UCSD-AML1 (cell line): ENCODE results near the gene PRAC1.

Source experiments
- DNase-seq: peaks from one replicate; lab custom pipeline; 2025; ENCODE audit not compliant: unreplicated experiment; lab: John Stamatoyannopoulos, UW

Gene PRAC1

GRCh38 chr17:48715496-48716399, 6.6 kb downstream of the PRAC1 start:
- DNase-seq: no peak

DNA sequence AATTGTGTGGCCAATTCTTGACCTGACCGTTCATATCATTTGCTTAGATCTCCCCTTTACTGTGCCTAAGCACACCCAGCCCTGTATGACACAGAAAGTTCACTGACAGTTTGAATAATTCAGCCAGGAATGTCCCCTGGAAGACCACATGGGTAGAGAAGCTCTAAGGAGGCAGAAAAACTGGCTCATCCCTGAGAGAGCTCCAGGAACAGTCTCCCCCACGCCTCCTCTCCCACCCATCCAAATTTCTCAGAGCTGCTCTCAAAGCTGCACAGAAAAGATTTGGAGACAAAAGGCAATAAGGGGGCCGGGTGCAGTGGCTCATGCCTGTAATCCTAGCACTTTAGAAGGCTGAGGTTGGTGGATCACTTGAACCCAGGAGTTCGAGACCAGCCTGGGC, 11.2 kb downstream of the PRAC1 start:
- no peak for DNase-seq

DNA sequence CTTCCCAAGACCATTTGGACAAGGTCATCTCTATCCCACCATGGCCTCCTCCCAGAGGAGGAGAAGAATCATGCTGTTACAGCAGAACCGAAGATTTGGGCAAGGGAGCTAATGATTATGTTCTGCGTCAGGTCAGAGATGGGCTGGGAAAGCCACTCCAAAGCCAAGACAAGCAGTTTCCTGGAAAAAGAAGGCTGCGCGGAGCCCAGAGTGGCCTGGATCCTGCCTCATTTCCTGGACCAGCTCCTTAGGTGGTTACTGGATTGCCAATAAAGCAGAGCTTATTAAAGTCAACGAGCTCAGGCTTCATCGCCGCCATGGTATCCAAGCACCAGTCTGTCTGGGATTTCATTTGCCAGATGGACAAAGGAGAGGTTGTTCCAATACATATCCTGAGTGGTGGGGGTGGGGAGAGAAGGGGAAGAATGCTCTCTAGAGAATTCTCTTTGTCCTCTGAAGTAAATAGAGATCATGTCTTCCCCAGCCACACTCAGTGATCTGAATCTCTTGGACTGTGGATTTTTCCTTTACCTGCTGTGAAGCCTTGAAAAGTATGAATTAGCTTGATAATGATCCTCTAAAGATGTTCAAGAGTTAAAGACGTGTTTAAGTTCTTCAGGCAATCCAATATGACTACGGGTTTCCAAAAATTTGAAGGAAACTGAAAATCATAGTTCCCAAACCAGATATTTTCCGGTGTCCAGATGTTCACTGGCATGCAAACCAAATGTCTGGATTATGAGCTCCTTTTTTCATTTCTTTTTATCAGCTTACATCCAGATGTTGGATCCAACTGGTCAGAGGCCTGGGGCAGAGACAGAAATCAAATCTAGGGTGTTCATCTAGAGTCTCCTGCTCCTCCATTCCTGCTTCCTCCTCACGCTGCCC, 17.7 kb downstream of the PRAC1 start:
- no peak for DNase-seq

- DNase-seq: no peak
Observed at GRCh38 chr17:48701864-48702532, 20.3 kb downstream of the PRAC1 start.

DNA sequence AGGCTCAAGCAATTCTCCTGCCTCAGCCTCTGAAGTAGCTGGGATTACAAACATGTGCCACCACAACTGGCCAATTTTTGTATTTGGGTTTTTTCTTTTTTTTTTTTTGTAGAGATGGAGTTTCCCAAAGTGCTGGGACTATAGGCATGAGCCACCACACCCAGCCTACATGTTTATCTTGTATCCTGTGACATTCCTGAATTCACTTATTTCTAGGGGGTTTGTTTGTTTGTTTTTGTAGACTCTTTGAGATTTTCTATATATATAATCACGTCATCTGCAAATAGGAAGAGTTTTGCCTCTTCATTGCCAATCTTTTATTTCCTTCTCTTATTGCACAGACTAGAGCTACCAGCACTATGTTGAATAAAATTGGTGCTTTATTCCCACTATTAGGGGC, 29.1 kb downstream of the PRAC1 start:
- no peak for DNase-seq

DNA sequence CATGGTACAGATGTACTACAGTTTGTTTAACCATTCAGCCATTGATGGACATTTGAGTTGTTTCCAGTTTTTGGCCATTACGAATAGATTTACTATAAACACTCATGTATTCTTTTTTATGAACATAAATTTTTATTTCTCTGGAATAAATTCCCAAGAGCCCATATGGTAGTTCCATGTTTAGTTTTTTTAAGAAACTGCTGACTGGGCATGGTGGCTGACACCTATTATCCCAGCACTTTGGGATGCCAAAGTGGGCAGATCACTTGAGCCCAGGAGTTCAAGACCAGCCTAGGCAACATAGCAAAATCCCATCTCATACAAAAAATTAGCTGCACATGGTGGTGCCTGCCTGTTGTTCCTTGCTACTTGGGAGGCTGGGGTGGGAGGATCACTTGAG, 30.3 kb downstream of the PRAC1 start:
- no peak for DNase-seq

GRCh38 chr17:48690655-48691054, 31.7 kb downstream of the PRAC1 start:
- DNase-seq: no peak

GRCh38 chr17:48681609-48682008, 40.7 kb downstream of the PRAC1 start:
- no peak for DNase-seq

- DNase-seq: no peak
Observed at GRCh38 chr17:48679385-48680096, 42.8 kb downstream of the PRAC1 start.

GRCh38 chr17:48678141-48678971, 44.0 kb downstream of the PRAC1 start:
- DNase-seq: peak; percentile 70

DNA sequence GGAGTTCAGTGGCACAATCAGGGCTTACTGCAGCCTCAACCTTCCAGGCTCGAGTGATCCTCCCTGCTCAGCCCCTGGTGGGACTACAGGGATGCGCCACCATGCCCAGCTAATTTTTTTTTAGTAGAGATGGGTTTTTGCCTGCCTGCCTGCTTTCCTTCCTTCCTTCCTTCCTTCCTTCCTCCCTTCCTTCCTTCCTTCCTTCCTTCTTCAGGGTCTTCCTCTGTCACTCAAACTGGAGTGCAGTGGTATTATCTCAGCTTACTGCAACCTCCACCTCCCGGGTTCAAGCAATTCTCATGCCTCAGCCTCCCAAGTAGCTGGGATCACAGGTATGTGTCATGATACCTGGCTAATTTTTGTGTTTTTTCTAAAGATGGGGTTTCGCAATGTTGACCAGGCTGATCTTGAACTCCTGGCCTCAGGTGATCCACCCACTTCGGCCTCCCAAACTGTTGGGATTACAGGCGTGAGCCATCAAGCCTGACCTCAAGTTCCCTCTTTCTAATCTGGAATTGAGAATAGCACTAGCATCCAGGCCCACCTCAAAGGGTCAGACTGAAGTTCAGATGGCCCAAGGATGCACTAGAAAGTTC, 45.3 kb downstream of the PRAC1 start:
- DNase-seq: no peak

- DNase-seq: no peak
Observed at GRCh38 chr17:48672340-48672739, 50.0 kb downstream of the PRAC1 start.
